ENCODE measurements around the gene EID1. TPM values are rescaled to one million over a fixed set of nuclear protein-coding genes. Genes with fewer than 3 reads are reported as not detected.
"Not testable (repeated sequence)": the region's sequence is repeated elsewhere in the genome, so short reads cannot be mapped to it uniquely, and the experiment has no call there.

EID1 gene
- polyA plus RNA-seq, 3 donors: 307 to 389 (median 329) TPM

DNA sequence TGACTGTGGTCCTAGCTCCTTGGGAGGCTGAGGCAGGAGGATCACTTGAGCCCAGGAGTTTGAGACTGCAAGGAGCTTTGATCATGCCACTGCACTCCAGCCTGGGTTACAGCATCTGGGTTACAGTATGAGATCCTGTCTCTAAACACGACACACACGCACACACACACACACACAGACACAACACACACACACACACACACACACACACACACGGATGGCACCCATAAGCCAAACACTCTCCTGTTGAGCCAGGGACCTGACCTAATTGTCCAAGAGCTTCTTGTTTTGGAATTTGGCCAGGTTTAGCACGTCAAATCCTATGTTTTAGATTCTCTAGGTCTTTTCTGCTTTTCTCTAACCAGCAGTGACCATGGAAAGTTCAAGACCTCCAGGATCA is 26.8 kb downstream of the EID1 start:
- DNase-seq: no peak

DNA sequence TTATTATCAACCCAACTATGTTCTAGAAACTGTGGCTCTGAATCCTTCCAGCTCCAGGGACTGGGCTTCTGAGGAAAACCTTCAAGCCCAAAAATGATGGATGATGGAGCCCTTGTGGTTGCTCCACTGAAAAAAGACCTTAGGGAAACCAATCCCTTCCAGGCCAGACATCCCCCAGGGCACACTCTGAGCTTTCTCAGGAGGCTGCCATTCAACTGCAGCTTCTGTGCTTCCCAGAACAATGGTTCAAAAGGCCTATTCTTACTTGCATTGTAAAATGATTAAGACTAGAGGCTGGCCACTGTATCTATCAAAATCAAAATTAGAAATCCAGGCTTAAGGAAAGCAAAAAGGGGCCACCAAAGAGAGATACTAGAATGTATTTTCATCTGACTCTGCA is 27.3 kb downstream of the EID1 start:
- DNase-seq: no peak

DNA sequence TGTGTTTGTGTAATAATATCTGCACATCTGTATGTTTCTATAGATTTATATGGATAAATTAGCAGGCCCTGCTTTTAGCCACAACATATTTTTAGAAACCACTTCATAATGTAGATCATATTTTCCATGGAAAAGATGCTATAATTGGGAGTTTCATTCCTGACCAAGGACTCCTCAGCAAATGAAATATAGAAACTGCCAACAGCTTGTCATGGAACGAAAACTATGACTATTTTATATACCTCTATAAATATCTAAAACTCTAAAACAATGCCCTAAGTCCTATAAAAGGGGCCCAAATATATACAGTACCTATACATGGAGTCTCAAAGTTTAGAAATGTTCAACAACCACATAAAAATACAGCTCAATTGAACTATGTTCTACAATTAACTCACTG is 27.9 kb downstream of the EID1 start:
- DNase-seq: no peak

DNA sequence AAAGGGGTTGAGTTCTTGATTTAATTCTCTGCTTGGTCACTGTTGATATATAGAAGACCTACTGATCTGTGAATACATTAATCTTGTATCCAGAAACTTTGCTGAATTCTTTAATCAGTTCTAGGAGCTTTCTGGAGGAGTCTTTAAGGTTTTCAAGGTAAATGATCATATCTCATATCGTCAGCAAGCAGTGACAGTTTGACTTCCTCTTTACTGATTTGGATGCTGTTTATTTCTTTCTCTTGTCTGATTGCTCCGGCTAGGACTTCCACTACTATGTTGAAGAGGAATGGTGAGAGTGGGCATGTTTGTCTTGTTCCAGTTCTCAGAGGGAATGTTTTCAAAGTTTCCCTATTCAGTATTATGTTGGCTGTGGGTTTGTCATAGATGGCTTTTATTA is 31.4 kb downstream of the EID1 start:
- DNase-seq: not testable (repeated sequence)

DNA sequence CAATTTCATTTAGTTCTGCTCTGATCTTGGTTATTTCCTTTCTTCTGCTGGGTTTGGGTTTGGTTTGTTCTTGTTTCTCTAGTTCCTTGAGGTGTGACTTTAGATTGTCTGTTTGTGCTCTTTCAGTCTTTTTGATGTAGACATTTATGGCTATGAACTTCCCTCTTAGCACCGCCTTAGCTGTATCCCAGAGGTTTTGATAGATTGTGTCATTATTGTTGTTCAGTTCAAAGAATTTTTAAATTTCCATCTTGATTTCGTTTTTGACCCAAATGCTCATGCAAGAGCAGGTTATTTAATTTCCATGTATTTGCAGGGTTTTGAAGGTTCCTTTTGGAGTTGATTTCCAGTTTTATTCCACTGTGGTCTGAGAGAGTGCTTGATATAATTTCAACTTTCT is 32.6 kb downstream of the EID1 start:
- not testable (repeated sequence) for DNase-seq

DNA sequence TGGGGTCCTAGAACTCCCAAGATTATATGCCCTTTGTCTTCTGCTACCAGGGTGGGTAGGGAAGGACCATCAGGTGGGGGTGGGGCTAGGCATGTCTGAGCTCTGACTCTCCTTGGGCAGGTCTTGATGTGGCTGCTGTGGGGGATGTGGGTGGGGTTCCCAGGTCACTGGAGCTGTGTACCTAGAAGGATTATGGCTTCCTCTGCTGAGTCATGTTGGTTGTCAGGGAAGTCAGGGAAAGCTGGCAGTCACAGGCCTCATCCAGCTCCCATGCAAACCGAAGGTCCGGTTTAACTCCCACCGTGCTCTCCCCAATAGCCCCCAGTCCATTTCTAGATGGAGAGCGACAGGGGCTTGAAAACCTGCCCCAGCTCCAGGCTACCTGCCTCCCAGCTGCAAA is 35.2 kb downstream of the EID1 start:
- no peak for DNase-seq

DNA sequence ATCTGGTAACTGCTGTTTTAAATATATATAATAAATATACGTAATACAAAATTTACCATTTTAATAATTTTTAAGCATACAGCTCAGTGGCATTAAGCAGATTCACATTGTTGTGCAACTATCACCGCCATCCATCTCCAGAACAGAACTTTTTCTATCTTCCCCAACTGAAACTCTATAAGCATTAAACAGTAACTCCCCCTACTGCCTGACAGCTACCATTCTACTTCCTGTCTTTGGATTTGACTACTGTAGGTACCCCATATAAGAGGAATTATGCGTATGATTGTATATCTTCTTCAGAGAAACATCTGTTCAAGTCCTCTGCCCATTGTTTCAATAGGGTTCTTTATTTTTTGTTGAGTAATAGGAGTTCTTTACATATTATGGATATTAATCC is 36.8 kb downstream of the EID1 start:
- no peak for DNase-seq

DNA sequence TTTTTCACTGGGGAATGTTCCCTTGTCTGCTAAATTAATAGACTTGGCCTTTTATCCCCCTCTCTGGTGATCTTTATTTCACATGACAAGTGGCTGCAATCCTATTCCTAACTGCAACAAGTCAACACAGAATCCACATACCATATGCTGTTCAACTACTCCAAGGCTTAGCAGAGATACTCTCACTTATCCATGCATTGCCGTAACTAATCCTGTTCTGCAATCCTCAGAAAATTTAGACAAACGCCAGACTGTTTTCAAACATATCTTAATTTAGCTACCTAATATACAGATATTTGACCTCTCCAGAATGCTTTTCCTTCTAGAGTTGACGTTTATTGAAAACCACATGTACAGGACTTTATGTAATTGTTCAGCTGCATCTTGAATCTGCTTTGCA is 37.9 kb downstream of the EID1 start:
- DNase-seq: no peak

DNA sequence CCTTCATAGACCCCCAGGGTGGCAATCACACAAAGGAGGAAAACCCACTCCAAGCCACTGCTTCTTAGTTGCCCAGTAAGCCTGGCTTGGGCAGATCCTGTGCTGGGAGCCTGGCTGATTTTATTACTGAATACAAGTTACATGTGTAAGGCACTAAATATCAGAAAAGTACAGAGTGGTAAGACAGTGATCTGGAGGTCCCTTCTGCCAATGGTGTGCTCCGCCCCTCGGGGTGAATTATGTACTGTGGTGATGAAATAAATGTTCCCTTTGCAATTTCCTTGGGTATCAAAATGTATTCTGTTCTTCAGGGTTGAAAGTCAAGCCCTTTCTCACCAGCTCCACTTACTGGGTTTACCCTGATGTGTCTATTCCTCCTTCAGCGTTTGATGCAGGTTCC is 38.8 kb downstream of the EID1 start:
- no peak for DNase-seq

DNA sequence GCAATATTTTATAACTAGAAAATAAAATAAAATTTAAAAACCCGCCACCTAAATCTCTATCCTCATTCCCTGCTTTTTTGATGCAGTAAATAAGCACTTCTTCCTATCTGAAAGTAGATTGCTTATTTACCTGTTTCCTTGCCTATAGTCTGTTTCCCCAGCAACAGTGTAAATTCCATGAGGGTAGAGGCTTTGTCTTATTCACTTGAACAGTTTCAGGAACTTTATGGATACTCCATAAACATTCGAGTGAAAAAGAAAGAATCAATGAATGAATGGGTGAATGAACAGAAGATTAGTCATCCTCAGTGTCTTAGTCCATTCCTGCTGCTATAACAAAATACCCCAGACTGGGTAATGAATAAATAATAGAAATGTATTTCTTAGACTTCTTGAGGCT is 44.1 kb downstream of the EID1 start:
- no peak for DNase-seq

DNA sequence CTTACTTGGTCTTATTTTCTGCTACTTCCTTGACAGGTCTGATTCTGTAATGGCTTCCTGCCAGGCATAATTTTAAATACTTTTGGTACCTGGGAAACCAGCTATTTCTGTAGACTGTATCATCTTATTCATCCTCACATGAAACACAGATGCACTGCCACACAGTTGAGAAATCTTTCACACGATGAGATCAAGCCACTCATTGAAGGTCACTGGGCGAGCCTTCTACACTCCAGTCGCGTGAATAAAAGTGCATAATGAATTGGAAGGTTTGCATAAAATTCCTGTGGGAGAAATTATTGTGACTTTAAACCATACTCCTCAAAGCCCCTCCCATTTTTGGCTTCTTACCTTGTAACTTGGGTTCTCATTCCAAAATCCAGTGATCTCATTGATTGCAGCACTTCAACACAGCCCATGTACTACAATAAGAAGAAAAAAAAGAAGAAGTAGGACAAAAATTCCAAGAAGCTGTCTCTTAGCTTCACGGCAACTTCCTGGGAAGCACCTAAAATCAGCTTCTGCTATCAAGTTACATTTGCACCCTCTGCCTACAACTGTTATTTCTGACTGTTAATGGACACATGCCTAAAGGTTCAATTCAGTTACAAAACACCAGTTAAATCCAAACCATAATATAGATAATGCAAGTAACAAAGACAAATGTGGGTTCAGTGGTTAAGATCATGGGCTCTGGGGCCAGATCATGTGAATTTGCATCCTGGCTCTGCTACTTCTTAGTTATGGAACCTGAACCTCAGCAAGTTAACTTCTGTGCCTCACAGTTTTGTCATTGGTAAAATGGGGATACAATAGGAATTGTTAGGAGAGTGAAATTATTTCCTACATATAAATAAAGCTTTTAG is 46.8 kb downstream of the EID1 start:
- DNase-seq: no peak

DNA sequence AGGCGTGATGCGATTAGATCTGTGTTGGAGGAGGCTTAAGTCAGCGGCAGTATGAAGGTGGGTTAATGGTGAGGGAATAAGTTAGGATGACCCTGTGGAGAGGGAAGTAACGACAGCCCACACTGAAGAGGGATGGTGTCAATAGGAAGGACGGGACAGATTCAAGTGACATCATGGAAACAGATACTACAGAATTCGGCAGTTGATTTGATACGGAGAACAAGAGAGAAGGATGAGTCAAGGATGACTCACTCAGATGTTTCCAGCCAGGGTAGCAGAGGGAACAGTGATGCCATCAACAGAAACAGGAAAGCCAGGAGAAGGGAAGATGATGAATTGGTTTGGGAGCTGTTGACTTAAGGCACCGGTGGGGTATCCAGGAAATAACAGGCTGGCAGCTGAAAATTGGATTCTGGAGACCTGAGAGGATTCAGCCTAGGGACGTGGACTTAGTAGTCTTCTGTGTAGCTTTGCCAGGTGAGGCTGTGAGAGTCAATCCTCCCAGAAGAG is 47.8 kb downstream of the EID1 start:
- no peak for DNase-seq

DNA sequence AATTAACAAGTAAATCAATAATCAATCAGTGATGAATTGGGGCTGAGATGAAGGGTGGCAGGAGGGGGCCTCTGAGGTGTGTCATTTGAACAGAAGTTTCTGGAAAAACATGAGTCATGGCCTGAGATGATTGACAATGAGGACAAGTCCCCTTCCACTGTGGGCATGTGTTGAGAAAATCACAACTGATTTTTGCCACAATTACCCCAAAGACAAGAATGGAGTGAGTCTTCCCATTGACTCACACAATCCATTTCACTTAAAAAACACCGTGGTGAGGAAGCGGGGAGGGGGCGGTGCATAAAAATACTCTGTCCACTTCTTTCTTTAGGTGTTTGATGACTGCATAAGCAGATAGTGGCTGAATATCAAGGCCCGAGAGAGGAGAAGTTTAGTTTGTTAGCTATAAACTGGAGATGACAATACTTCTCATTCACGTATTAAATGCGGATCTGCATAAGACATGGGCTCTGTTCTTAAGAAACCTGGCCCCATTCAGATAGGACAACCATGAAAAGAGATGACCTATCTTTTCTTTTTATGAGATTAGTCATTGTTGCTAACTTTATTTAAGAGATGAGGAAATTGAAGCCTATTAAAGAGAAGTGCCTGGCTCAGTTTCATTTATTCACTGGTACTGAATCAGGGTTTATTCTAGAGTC is 51.1 kb downstream of the EID1 start:
- DNase-seq: no peak

DNA sequence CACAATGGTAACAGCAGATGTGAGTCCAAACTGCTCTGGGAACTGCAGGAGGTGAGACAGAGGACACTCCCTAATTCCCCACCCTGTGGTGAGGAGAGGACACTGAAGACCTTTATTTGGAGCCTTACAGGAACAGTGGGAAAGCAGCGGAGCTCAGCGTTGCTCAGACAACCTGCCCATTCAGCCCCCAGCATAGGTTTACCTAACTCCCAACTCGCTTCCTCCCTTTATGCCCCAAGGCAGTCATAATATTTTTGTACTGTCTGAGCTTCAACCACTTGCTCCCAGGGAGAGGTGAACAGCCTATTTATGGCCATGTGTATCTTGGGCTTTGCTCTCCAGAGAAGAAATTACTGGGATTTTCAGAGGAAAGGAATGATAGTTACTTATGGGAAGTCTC is 51.7 kb downstream of the EID1 start:
- DNase-seq: no peak

Other genes with a start within 250 kb of the EID1 start
- 100 to 1,000 TPM in 1 of 3 donors, 10 to 100 TPM in 2; 83.0 to 100 (median 83.5) TPM for gene FBN1, start 232.4 kb upstream of the EID1 start, polyA plus RNA-seq (ENCODE audit: insufficient read length in 3 of 3)
- 10 to 100 TPM in 1 of 3 donors, 1 to 10 TPM in 2; 6.3 to 11.0 (median 9.7) TPM for gene CEP152, start 67.1 kb upstream of the EID1 start, polyA plus RNA-seq (ENCODE audit: insufficient read length in 3 of 3)
- gene SHC4, start 85.8 kb downstream of the EID1 start, polyA plus RNA-seq (ENCODE audit: insufficient read length in 3 of 3): 1 to 10 TPM; 1.8 to 2.4 (median 2.3) TPM
- 10 to 100 TPM; 41.4 to 63.8 (median 62.3) TPM for gene SECISBP2L, start 168.3 kb downstream of the EID1 start, polyA plus RNA-seq (ENCODE audit: insufficient read length in 3 of 3)

All from renal pelvis (tissue), 4 donors.